Stimulated activated CD4-positive, alpha-beta T cell treated with anti-CD3 and anti-CD28 coated beads, Interleukin-12 subunit alpha, Interleukin-12 subunit beta, amount 100 ng/mL, for 24 hours (primary cell): ENCODE measurements around the gene WDR64.
"Not testable (repeated sequence)": the region's sequence is repeated elsewhere in the genome, so short reads cannot be mapped to it uniquely, and the experiment has no call there.

Experiments used
- DNase-seq, 2 experiments: peaks; one replicate each; pipeline ENCODE4 v3.0.0-alpha.2; 2020; ENCODE audit warnings: low read depth in 2 of 2

Gene WDR64

GRCh38 chr1:241701483-241702295, 49.6 kb downstream of the WDR64 start:
- no peak for DNase-seq

- no peak for DNase-seq
Measured at GRCh38 chr1:241702442-241703373, 50.6 kb downstream of the WDR64 start.

GRCh38 chr1:241703739-241704138, 51.7 kb downstream of the WDR64 start:
- not testable (repeated sequence) for DNase-seq

GRCh38 chr1:241706257-241706656, 54.2 kb downstream of the WDR64 start:
- DNase-seq = no peak

GRCh38 chr1:241706967-241707366, 54.9 kb downstream of the WDR64 start:
- no peak for DNase-seq

- DNase-seq = no peak
Measured at GRCh38 chr1:241707442-241707841, 55.4 kb downstream of the WDR64 start.

- DNase-seq = no peak
Measured at GRCh38 chr1:241711326-241711725, 59.2 kb downstream of the WDR64 start.

- no peak for DNase-seq
Measured at GRCh38 chr1:241713316-241713715, 61.2 kb downstream of the WDR64 start.

- no peak for DNase-seq
Measured at GRCh38 chr1:241714321-241715218, 62.5 kb downstream of the WDR64 start.

GRCh38 chr1:241715435-241715834, 63.4 kb downstream of the WDR64 start:
- no peak for DNase-seq

- DNase-seq = no peak
Measured at GRCh38 chr1:241715956-241716355, 63.9 kb downstream of the WDR64 start.

GRCh38 chr1:241716915-241717656, 65.0 kb downstream of the WDR64 start:
- DNase-seq = no peak

- no peak for DNase-seq
Measured at GRCh38 chr1:241717975-241718374, 65.9 kb downstream of the WDR64 start.

GRCh38 chr1:241721011-241721410, 68.9 kb downstream of the WDR64 start:
- no peak for DNase-seq

- DNase-seq = no peak
Measured at GRCh38 chr1:241722947-241723346, 70.9 kb downstream of the WDR64 start.

- DNase-seq = no peak
Measured at GRCh38 chr1:241724741-241725356, 72.8 kb downstream of the WDR64 start.

- no peak for DNase-seq
Measured at GRCh38 chr1:241730031-241730430, 78.0 kb downstream of the WDR64 start.

GRCh38 chr1:241733899-241734298, 81.8 kb downstream of the WDR64 start:
- DNase-seq = no peak

GRCh38 chr1:241734533-241734932, 82.5 kb downstream of the WDR64 start:
- DNase-seq = no peak

- DNase-seq = not testable (repeated sequence)
Measured at GRCh38 chr1:241735493-241735926, 83.4 kb downstream of the WDR64 start.
